Kidney epithelial cell (primary cell): ENCODE data around the gene TNFRSF12A. TPM values are rescaled to one million over a fixed set of nuclear protein-coding genes. Genes with fewer than 3 reads are reported as not detected.

Experiments used
- DNase-seq: peaks from one replicate; pipeline ENCODE4 v3.0.0-alpha.2; 2010; ENCODE audit warnings: low read depth
- H3K27me3 ChIP-seq: 2 replicates; pipeline ENCODE4 v1.6.0; 2011; ENCODE audit warnings: low read length; ENCODE audit not compliant: control insufficient read depth, insufficient read depth
- H3K36me3 ChIP-seq: 2 replicates; pipeline ENCODE4 v1.5.1; 2011; ENCODE audit warnings: low read length; ENCODE audit not compliant: control insufficient read depth, insufficient read depth
- H3K4me3 ChIP-seq: 2 replicates; pipeline ENCODE4 v1.5.1; 2011; ENCODE audit warnings: low read depth, mild to moderate bottlenecking, control low read depth, low read length
- total RNA-seq: library from RNA; depleted of rRNA; stranded (reverse); fragments of >200 nt; gene quantifications from 2 replicates; pipeline ENCODE4 v1.2.3, GENCODE V29; 2015
- TF ChIP-seq, protein P1 (sequence below): IDR thresholded peaks from 2 replicates; pipeline ENCODE4 v1.5.1; 2011; ENCODE audit warnings: mild to moderate bottlenecking, moderate library complexity, low read length, control low read depth, inconsistent platforms; ENCODE audit not compliant: insufficient read depth, poor library complexity, severe bottlenecking

TNFRSF12A gene
- total RNA-seq, 1 donor from 2014 or later = 572 TPM

DNA sequence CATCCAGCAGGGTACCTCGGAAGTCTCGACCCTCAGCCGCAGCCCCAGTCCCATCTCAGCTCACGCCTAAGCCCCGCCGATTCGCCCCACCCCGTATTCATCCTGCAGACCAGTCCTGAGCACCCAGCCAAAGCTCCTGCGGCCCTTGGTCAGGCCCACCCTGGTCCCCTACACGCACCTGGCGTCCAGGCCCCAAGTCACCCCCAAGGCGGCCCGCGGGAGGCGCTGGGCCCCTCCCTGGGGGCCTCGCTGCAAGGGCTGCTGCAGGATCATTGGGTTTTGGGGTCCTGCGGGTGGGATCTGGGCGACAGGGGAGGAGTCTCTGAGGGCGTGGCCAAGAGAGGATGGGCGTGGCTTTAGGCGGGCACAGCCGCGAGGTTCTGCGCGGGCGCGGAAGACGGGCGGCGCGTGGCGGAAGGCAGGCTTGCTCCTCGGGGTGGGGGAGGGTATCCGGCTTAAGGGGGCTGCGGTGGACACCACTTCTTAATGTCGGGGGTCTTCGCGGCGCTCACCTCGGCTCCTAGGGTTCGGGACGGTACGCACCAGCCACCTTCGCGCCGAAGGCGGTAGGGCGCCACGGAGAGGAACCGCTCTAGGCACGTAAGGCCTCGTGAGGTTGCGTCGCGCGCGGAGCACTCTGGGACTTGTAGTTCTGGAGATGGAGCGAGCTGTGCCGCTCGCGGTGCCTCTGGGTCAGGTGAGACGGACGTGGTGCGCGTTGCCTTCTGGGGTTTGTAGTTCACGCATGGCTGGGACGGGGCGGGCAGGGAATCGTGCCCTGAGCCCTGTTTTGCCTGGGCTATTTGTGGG is 3.7 kb downstream of the TNFRSF12A start, which contains the start of the genes HCFC1R1 and THOC6:
Gene HCFC1R1 (minus strand): TSS at position 274 of the 810 bp plus-strand sequence. CDS start 1 bp downstream, at position 273.
Gene THOC6 (plus strand): TSS at position 367 of the 810 bp plus-strand sequence. CDS start 292 bp downstream, at position 659.
- DNase-seq = peak; percentile 93
- H3K4me3 ChIP-seq = peak within 1 kb of the TSS; percentile 60
- H3K27me3 ChIP-seq = peaks cover 6% of the 10 kb centered on the region
- TF ChIP-seq, protein P1, sequence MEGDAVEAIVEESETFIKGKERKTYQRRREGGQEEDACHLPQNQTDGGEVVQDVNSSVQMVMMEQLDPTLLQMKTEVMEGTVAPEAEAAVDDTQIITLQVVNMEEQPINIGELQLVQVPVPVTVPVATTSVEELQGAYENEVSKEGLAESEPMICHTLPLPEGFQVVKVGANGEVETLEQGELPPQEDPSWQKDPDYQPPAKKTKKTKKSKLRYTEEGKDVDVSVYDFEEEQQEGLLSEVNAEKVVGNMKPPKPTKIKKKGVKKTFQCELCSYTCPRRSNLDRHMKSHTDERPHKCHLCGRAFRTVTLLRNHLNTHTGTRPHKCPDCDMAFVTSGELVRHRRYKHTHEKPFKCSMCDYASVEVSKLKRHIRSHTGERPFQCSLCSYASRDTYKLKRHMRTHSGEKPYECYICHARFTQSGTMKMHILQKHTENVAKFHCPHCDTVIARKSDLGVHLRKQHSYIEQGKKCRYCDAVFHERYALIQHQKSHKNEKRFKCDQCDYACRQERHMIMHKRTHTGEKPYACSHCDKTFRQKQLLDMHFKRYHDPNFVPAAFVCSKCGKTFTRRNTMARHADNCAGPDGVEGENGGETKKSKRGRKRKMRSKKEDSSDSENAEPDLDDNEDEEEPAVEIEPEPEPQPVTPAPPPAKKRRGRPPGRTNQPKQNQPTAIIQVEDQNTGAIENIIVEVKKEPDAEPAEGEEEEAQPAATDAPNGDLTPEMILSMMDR = no peak
- peaks cover 4% of the 10 kb centered on the region for H3K36me3 ChIP-seq

DNA sequence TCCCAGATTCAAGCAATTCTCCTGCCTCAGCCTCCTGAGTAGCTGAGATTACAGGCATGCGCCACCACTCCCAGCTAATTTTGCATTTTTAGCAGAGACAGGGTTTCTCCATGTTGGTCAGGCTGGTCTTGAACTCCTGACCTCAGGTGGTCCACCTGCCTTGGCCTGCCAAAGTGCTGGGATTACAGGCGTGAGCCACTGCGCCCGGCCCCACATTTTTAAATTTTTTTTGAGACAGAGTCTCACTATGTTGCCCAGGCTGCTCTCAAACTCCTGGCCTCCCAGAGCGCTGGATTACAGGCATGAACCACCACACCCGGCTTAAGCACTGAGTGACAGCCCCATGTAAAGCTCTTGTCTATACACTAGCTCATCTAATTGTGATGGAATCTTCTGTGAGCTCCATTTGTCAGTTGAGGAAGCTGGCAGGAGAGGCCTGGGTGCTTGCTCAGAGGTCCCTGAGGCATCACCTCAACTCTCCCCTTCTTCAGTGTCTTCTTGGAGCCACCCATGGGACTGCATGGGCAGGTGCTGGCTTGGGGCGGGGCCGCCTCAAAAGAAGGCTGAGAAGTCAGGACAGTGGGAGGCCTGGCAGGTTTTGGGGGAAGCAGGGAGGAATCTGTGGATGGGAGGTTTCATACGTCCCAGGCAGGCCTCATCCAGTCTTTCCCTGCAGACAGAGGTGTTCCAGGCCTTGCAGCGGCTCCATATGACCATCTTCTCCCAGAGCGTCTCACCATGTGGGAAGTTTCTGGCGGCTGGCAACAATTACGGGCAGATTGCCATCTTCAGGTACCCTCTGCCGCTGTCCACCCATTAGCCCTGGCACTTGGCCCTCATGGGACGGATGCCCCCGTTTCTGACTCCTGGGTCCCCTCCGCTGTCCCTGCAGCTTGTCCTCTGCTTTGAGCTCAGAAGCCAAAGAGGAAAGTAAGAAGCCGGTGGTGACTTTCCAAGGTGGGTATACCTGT is 5.1 kb downstream of the TNFRSF12A start:
- H3K4me3 ChIP-seq = no peak overlapping the region
- peaks cover 20% of the 10 kb centered on the region for H3K27me3 ChIP-seq
- H3K36me3 ChIP-seq = peaks cover 4% of the 10 kb centered on the region
- DNase-seq = no peak
- TF ChIP-seq, protein P1 = no peak

DNA sequence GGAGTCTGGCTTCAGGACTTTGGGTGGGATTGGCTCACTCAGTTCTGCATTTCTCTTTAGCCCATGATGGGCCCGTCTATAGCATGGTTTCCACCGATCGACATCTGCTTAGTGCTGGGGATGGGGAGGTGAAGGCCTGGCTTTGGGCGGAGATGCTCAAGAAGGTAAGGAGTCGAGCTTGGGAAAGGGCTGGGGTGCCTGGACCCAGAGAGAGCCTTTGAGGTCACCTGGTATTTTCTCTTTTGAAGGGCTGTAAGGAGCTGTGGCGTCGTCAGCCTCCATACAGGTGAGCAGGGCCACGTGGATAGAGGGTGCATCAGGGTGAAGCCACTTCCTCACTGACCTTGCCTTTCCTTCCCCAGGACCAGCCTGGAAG is 5.8 kb downstream of the TNFRSF12A start:
- Histone ChIP-seq H3K36me3 (peaks cover 4% of the 10 kb centered on the region), H3K27me3 (peaks cover 27% of the 10 kb centered on the region), H3K4me3 (no peak overlapping the region)
- TF ChIP-seq, protein P1 = no peak
- no peak for DNase-seq

DNA sequence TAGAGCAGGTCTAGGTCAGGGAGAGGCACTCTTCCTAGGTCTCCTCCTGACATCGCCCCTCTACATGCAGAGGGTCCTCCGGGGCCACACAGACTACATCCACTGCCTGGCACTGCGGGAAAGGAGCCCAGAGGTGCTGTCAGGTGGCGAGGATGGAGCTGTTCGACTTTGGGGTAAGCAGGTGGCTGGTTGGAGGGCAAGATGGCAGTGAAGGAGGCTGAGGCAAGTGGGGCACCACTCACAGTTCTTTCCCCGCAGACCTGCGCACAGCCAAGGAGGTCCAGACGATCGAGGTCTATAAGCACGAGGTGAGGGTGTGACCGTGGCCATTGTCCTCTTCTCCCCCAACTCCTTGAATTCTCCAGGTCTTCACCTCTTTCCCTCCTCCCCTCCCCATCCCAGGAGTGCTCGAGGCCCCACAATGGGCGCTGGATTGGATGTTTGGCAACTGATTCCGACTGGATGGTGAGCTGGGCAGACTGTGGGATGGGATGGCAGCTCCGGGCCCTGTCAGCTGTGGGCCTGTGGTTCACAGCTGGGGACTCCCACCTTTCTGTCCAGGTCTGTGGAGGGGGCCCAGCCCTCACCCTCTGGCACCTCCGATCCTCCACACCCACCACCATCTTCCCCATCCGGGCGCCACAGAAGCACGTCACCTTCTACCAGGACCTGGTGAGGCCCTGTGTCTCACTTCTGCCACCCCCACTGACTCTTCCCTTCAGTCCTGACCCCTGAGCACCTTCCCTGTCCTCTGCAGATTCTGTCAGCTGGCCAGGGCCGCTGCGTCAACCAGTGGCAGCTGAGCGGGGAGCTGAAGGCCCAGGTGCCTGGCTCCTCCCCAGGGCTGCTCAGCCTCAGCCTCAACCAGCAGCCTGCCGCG is 6.7 kb downstream of the TNFRSF12A start:
- TF ChIP-seq, protein P1 = no peak
- Histone ChIP-seq H3K27me3 (peaks cover 33% of the 10 kb centered on the region), H3K36me3 (peaks cover 4% of the 10 kb centered on the region), H3K4me3 (no peak overlapping the region)
- DNase-seq = no peak

DNA sequence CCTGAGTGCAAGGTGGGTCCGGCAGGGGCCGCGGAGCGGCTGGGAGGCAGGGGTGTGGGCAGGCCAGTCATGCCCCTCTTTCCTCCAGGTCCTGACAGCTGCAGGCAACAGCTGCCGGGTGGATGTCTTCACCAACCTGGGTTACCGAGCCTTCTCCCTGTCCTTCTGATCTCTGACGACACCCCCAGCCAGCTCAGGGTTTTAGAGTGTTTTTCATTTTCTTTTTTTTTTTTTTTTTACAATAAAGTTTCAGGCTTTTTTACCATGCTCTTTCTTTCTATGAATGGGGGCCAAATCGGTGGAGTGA is 7.3 kb downstream of the TNFRSF12A start:
- TF ChIP-seq, protein P1 = no peak
- H3K4me3 ChIP-seq = no peak overlapping the region
- peaks cover 4% of the 10 kb centered on the region for H3K36me3 ChIP-seq
- H3K27me3 ChIP-seq = peaks cover 38% of the 10 kb centered on the region
- DNase-seq = no peak
